H9 (cell line): Measurements from ENCODE around the gene ARMC9. TPM values are rescaled to one million over a fixed set of nuclear protein-coding genes. Genes with fewer than 3 reads are reported as not detected.

Source experiments
- DNase-seq: peaks from one replicate; pipeline ENCODE4 v3.0.0-alpha.2; 2017
- H2AFZ ChIP-seq: one replicate; pipeline ENCODE4 v1.6.1; 2013; ENCODE audit warnings: mild to moderate bottlenecking, low read length, control low read depth, moderate library complexity
- H2AK5ac ChIP-seq: 2 replicates; pipeline ENCODE4 v1.6.1; 2013; ENCODE audit warnings: low read length, control low read depth, mixed read lengths; ENCODE audit not compliant: insufficient read length
- H2BK120ac ChIP-seq: one replicate; pipeline ENCODE4 v1.6.1; 2013; ENCODE audit warnings: low read depth, mild to moderate bottlenecking, low read length, control low read depth, inconsistent platforms; ENCODE audit not compliant: poor library complexity, severe bottlenecking
- H2BK12ac ChIP-seq: 2 replicates; pipeline ENCODE4 v1.6.1; 2013; ENCODE audit warnings: low read length, control low read depth, mixed read lengths, low read depth; ENCODE audit not compliant: insufficient read length
- H2BK15ac ChIP-seq: 2 replicates; pipeline ENCODE4 v1.6.1; 2013; ENCODE audit warnings: low read depth, low read length, control low read depth
- H2BK20ac ChIP-seq: one replicate; pipeline ENCODE4 v1.6.1; 2013; ENCODE audit warnings: low read depth, mild to moderate bottlenecking, low read length, control low read depth, inconsistent platforms; ENCODE audit not compliant: poor library complexity, severe bottlenecking
- H2BK5ac ChIP-seq: 2 replicates; pipeline ENCODE4 v1.6.1; 2013; ENCODE audit warnings: low read length, control low read depth, mixed read lengths; ENCODE audit not compliant: insufficient read length
- H3K14ac ChIP-seq: 2 replicates; pipeline ENCODE4 v1.6.1; 2013; ENCODE audit warnings: low read length, control low read depth; ENCODE audit not compliant: insufficient read depth
- H3K18ac ChIP-seq: 2 replicates; pipeline ENCODE4 v1.6.1; 2013; ENCODE audit warnings: low read depth, mild to moderate bottlenecking, mixed read lengths, low read length, control low read depth; ENCODE audit not compliant: insufficient read length
- H3K23ac ChIP-seq: 2 replicates; pipeline ENCODE4 v1.6.1; 2013; ENCODE audit warnings: low read length, control low read depth, mixed read lengths, low read depth; ENCODE audit not compliant: insufficient read length
- H3K23me2 ChIP-seq: 2 replicates; pipeline ENCODE4 v1.6.1; 2013; ENCODE audit warnings: low read depth, mild to moderate bottlenecking, mixed read lengths, low read length, control low read depth; ENCODE audit not compliant: insufficient read length, poor library complexity, severe bottlenecking
- H3K27ac ChIP-seq: 2 replicates; pipeline ENCODE4 v1.5.1; 2013; ENCODE audit warnings: low read length, control low read depth, mixed read lengths, low read depth; ENCODE audit not compliant: insufficient read length
- H3K27me3 ChIP-seq: 2 replicates; pipeline ENCODE4 v1.6.1; 2013; ENCODE audit warnings: low read length, control low read depth, inconsistent platforms; ENCODE audit not compliant: insufficient read depth
- H3K4ac ChIP-seq: 2 replicates; pipeline ENCODE4 v1.6.1; 2013; ENCODE audit warnings: low read depth, mild to moderate bottlenecking, control low read depth, inconsistent platforms, low read length, moderate library complexity
- H3K4me1 ChIP-seq: 2 replicates; pipeline ENCODE4 v1.6.1; 2013; ENCODE audit warnings: low read length, control low read depth, inconsistent platforms; ENCODE audit not compliant: insufficient read depth
- H3K4me2 ChIP-seq: 2 replicates; pipeline ENCODE4 v1.6.1; 2013; ENCODE audit warnings: low read length, control low read depth, mixed read lengths; ENCODE audit not compliant: insufficient read length, insufficient read depth
- H3K56ac ChIP-seq: 2 replicates; pipeline ENCODE4 v1.6.1; 2013; ENCODE audit warnings: low read depth, mild to moderate bottlenecking, mixed read lengths, low read length, control low read depth; ENCODE audit not compliant: insufficient read length
- H3K79me1 ChIP-seq: 2 replicates; pipeline ENCODE4 v1.6.1; 2013; ENCODE audit warnings: low read depth, mild to moderate bottlenecking, moderate library complexity, low read length, control low read depth, inconsistent platforms; ENCODE audit not compliant: insufficient read depth, poor library complexity, severe bottlenecking
- H3K79me2 ChIP-seq: 2 replicates; pipeline ENCODE4 v1.6.1; 2013; ENCODE audit warnings: low read length, control low read depth, inconsistent platforms; ENCODE audit not compliant: insufficient read depth
- H3K9ac ChIP-seq: 2 replicates; pipeline ENCODE4 v1.6.1; 2013; ENCODE audit warnings: low read length, control low read depth, mixed read lengths; ENCODE audit not compliant: insufficient read length; ENCODE audit errors: extremely low read depth
- H3K9me3 ChIP-seq: one replicate; pipeline ENCODE4 v1.6.1; 2013; ENCODE audit warnings: low read depth, low read length, inconsistent platforms; ENCODE audit not compliant: control insufficient read depth
- H3T11ph ChIP-seq: one replicate; pipeline ENCODE4 v1.6.1; 2013; ENCODE audit warnings: mild to moderate bottlenecking, low read length, control low read depth, inconsistent platforms
- H4K20me1 ChIP-seq: one replicate; pipeline ENCODE4 v1.6.1; 2013; ENCODE audit not compliant: control insufficient read depth, insufficient read length, insufficient read depth
- H4K5ac ChIP-seq: 2 replicates; pipeline ENCODE4 v1.6.1; 2013; ENCODE audit warnings: low read depth, mild to moderate bottlenecking, mixed read lengths, low read length, control low read depth; ENCODE audit not compliant: insufficient read length
- H4K8ac ChIP-seq: replicated peaks from 2 replicates; pipeline ENCODE4 v1.6.1; 2013; ENCODE audit warnings: low read length, control low read depth, mixed read lengths, low read depth; ENCODE audit not compliant: insufficient read length
- H4K91ac ChIP-seq: 2 replicates; pipeline ENCODE4 v1.6.1; 2013; ENCODE audit warnings: low read depth, mild to moderate bottlenecking, moderate library complexity, mixed read lengths, low read length, control low read depth; ENCODE audit not compliant: insufficient read length
- H3K27ac Mint-ChIP-seq, 3 experiments: 2 replicates in 2 of 3; 3 replicates in 1 of 3; pipeline ENCODE4 v1.8.0; 2020 to 2021; ENCODE audit warnings: mixed read lengths in 3 of 3, mild to moderate bottlenecking in 1 of 3, moderate library complexity in 1 of 3
- H3K27me3 Mint-ChIP-seq: 2 replicates; pipeline ENCODE4 v1.8.0; 2021; ENCODE audit warnings: low read depth, mild to moderate bottlenecking, moderate library complexity, mixed read lengths
- H3K36me3 Mint-ChIP-seq, 3 experiments: 2 replicates in 2 of 3; 3 replicates in 1 of 3; pipeline ENCODE4 v1.8.0; 2020 to 2021; ENCODE audit warnings: low read depth in 3 of 3, mixed read lengths in 3 of 3; ENCODE audit not compliant: insufficient read depth in 1 of 3
- H3K4me1 Mint-ChIP-seq, 2 experiments: 2 replicates each; pipeline ENCODE4 v1.8.0; 2020; ENCODE audit warnings: mixed read lengths in 2 of 2
- H3K4me3 Mint-ChIP-seq, 2 experiments: 2 replicates in 1 of 2; 3 replicates in 1 of 2; pipeline ENCODE4 v1.8.0; 2020 to 2021; ENCODE audit warnings: mild to moderate bottlenecking in 2 of 2, mixed read lengths in 2 of 2, moderate library complexity in 1 of 2
- H3K9me3 Mint-ChIP-seq, 2 experiments: 2 replicates in 1 of 2; 3 replicates in 1 of 2; pipeline ENCODE4 v1.8.0; 2020; ENCODE audit warnings: mild to moderate bottlenecking in 2 of 2, mixed read lengths in 2 of 2, moderate library complexity in 1 of 2
- CTCF ChIP-seq: fragments of 200-600 bp; sonication (generic); conservative IDR thresholded peaks from 3 replicates; pipeline ENCODE4 v1.8.0; 2021; ENCODE audit warnings: antibody characterized with exemption, mild to moderate bottlenecking
- WGBS: extraction: QIAGEN DNeasy Blood & Tissue Kit; methylation state at CpG from one replicate; pipeline ENCODE4 v1.1.7; 2013; ENCODE audit warnings: missing lambda C conversion rate, low lambda C conversion rate, mixed read lengths; ENCODE audit not compliant: insufficient read length; ENCODE audit errors: extremely low coverage; 5-methylcytosine and 5-hydroxymethylcytosine counted together
- total RNA-seq: library from RNA; stranded (reverse); gene quantifications from 2 replicates; pipeline ENCODE4 v1.2.1, GENCODE V29; 2021

ARMC9 gene
- total RNA-seq, 1 experiment from 2014 or later: 37.6 TPM

GRCh38 chr2:231161877-231162329 lies 36.5 kb upstream of the ARMC9 start:
- H4K91ac ChIP-seq: no peak overlapping the region
- no peak overlapping the region for H2BK120ac ChIP-seq
- H3K14ac ChIP-seq: no peak overlapping the region
- no CpG with 5 or more reads among the region's 2 CpGs for WGBS
- no peak overlapping the region for H3K56ac ChIP-seq
- H3K79me2 ChIP-seq: no peaks in the 10 kb centered on the region
- H3K27me3 ChIP-seq: no peaks in the 10 kb centered on the region
- no peaks in the 10 kb centered on the region for H3K23me2 ChIP-seq
- DNase-seq: no peak
- peaks cover 7 to 53% (median 21%) of the 10 kb centered on the region in 3 experiments; a peak in 6 of 7 replicates for H3K36me3 Mint-ChIP-seq
- H2AFZ ChIP-seq: no peak overlapping the region
- no peak overlapping the region for H2AK5ac ChIP-seq
- peaks cover 8% of the 10 kb centered on the region; the same call in 1 of the 2 replicates for H3K4me1 ChIP-seq
- peak overlapping the region in 2 of 3 experiments; percentile 35 to 61; a peak in 4 of 7 replicates for H3K27ac Mint-ChIP-seq
- no peaks in the 10 kb centered on the region for H3K9me3 ChIP-seq
- no peak overlapping the region for H3K4ac ChIP-seq
- H3K27me3 Mint-ChIP-seq: no peaks in the 10 kb centered on the region
- H3K4me3 Mint-ChIP-seq: no peak overlapping the region
- H3K4me2 ChIP-seq: no peak overlapping the region
- no peak overlapping the region for H3K9ac ChIP-seq
- H2BK15ac ChIP-seq: no peak overlapping the region
- H2BK12ac ChIP-seq: no peak overlapping the region
- no peak overlapping the region for H3K27ac ChIP-seq
- no peak overlapping the region for H2BK5ac ChIP-seq
- H3K23ac ChIP-seq: no peak overlapping the region
- H3K18ac ChIP-seq: no peak overlapping the region
- H2BK20ac ChIP-seq: no peak overlapping the region
- no peak overlapping the region for H4K5ac ChIP-seq
- no peak overlapping the region for H3T11ph ChIP-seq
- peaks cover 8 to 39% of the 10 kb centered on the region in 2 experiments for H3K4me1 Mint-ChIP-seq
- H4K20me1 ChIP-seq: no peaks in the 10 kb centered on the region
- TF ChIP-seq CTCF: no peak
- H3K9me3 Mint-ChIP-seq: no peaks in the 10 kb centered on the region
- no peak overlapping the region for H4K8ac ChIP-seq
- no peaks in the 10 kb centered on the region for H3K79me1 ChIP-seq
